Activated CD4-positive, alpha-beta T cell treated with anti-CD3 and anti-CD28 coated beads for 48 hours (primary cell): Measurements from ENCODE around the gene MANBA.
"Not testable (repeated sequence)": the region's sequence is repeated elsewhere in the genome, so short reads cannot be mapped to it uniquely, and the experiment has no call there.

ENCODE experiments used
- DNase-seq: peaks from one replicate; pipeline ENCODE4 v3.0.0-alpha.2; 2020

The MANBA gene

GRCh38 chr4:102619021-102619420, 141.7 kb downstream of the MANBA start:
- DNase-seq = not testable (repeated sequence)

DNA sequence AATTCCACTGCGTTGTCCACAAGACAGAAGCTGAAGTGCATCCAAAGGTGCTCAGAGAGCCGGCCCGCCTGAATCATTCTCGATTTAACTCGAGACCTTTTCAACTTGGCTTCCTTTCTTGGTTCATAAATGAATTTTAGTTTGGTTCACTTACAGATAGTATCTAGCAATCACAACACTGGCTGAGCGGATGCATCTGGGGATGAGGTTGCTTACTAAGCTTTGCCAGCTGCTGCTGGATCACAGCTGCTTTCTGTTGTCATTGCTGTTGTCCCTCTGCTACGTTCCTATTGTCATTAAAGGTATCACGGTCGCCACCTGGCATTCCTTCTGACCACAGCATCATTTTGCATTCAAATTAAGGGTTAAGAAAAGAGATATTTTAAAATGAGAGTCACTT, 144.1 kb downstream of the MANBA start:
- peak; percentile 44 for DNase-seq

DNA sequence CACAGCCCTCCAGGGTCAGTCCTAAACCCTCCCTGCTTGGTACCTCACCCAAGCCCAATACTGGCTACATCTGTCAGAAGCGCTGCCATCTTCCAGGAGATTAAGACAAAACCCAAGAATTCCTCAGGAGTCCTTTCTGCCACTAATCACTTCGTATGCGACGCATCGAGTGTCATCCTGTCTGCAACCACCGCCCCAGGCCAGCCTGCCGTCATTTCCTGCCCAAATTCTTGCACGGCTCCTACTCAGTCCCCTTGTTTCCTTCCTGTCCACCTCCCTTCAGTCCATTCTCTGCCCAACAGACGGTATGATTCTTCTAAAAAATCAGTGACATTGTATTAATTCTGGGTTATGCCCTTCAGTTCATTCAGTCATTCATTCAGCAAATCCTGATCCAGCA, 146.0 kb downstream of the MANBA start:
- DNase-seq = no peak

GRCh38 chr4:102612824-102613366, 147.9 kb downstream of the MANBA start:
- DNase-seq = peak; percentile 62

DNA sequence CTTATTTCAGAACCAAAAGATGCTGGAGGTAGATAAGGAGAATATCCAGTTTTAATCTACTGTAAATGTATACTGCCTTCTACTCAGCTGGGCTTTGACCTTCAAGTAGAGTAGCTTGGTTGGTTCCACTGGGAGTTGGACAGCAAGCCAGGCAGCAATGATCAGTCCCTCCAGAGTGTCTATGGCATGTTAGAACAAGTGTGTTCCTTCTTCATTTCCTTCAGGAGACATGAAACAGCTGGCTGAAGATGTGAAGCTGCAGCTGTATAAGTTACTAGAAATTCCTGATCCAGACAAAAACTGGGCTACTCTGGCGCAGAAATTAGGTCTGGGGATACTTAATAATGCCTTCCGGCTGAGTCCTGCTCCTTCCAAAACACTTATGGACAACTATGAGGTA, 148.6 kb downstream of the MANBA start:
- DNase-seq = no peak

DNA sequence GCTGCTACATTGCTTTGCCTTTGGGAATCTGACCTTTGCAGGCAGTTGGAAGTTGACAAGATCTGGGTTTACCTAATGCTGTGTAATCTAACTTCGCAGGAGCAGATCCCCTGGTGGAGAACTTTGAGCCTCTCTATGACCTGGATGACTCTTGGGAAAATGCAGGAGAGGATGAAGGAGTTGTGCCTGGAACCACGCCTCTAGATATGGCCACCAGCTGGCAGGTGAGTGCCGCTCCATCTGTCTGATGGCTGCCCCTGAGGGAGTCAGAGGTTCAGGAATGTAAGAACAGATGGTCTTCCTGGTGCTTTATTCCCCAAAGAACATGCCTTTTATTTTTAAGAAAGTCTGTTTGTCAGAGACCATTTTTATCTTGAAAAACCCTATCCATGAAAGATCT, 150.3 kb downstream of the MANBA start:
- DNase-seq = no peak

GRCh38 chr4:102610007-102610406, 150.8 kb downstream of the MANBA start:
- no peak for DNase-seq

DNA sequence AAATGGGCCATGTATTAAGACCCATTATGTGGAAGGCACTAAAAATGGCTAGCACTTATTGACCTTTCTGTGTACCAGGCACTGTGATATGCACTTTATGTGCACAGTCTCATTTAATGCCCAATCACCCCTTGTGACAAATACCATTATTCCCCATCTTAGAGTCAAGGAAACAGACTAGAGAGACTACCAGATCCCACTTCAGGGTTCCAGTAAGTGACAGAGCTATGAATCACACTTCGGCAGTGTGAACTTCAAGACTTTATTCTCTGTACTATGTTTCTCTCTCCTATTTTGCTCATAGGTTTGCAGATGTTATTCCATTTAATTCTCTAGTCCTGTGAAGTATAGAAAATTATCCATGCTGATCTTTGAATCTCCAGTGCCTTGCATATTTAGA, 152.6 kb downstream of the MANBA start:
- DNase-seq = no peak

GRCh38 chr4:102606846-102607450, 153.8 kb downstream of the MANBA start:
- no peak for DNase-seq

- no peak for DNase-seq
Measured at GRCh38 chr4:102606261-102606660, 154.5 kb downstream of the MANBA start.

DNA sequence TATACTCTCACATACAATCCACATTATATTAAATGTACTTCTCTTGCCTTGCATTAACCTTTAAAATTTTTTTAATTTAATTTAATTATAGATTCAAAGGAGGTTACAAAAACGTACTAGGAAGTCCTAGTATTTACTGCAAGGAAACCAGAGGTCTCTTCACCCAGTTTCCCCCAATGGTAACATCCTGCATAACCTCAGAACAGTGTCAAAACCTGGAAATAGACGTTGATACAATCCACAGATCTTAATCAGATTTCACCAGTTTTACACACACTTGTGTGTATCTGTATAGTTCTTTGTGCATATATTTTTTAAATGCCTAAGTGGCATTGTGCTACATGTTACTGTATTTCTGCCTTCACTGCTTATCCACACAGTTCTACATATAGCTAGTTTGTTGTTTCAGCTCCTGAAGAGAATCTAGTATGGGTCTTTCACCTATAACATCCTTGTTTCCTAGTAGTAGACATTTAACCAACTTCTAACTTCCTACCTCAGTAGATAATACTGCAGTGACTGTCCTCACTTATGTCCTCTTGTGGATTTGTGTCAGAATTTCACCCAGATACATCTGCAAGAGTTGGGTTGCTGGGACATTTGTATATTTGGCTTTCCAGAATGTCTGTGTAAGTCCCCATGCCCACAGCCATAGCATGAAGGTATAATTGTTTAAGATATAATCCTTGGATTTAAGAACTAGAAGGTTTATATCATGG, 156.4 kb downstream of the MANBA start:
- no peak for DNase-seq

- no peak for DNase-seq
Measured at GRCh38 chr4:102601586-102602227, 159.1 kb downstream of the MANBA start.

DNA sequence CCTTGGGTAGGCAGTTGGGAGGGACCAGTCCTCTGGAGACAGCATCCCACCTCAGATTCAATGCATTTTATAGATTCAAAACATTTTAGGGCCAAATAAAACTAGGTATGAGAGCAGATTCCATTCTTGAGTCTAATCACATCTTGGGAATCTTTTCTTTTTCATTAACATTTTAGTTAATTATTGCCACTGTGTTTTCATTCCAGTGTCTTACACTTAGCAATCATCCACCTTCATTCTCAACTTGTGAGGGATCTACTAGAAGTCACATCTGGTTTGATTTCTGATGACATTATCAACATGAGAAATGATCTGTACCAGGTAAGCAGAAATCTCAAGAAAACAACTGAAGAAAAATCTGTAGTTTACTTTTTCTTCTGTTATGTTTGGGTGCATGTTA, 160.1 kb downstream of the MANBA start:
- no peak for DNase-seq

DNA sequence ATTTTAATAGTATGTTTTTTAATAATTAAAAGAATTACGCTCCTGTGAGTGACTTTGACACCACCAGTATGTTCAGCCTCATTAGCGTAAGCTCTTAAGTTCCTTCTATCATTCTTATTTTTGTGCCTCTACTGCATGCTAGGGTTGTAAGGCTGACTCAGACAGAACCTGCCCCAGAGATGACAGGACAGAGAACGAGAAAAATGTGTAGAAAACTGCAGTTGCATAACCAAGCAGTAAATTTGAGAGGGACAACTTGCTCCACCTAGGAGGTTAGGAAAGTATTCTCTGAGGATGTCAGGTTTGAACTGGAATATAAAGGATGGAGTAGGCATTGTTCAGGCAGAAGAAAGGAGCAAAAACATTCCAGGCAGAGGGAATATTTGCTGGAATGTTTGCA, 160.9 kb downstream of the MANBA start:
- DNase-seq = no peak

GRCh38 chr4:102599455-102599854, 161.3 kb downstream of the MANBA start:
- no peak for DNase-seq

DNA sequence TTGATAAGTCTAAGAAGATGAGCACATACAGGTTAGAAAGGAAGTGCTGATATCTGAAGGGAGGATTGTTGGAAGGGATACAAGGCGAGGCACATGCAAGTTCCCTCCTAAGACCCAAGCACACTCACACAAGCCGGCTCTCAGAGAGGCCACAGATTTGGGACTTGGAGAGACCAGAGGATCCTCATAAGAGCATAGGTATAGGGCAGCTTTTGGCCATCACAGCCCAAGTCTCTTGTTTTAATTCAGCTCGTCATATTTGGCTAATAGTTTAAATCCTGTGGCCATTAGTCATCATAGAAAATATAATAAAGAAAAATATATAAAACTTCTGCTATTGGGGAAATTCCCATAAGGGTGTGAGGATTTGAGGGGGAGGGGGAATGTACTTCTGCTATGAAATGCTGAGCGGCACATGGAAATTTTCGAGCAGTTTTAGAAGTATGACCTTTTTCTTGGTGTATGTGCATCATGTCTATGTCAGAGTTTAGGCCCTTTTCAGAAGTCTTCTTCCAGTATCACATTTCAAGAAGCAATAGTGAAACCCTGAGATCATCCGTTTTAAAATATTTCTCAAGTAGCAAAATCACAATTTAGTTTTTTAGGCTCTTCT, 161.9 kb downstream of the MANBA start:
- no peak for DNase-seq

DNA sequence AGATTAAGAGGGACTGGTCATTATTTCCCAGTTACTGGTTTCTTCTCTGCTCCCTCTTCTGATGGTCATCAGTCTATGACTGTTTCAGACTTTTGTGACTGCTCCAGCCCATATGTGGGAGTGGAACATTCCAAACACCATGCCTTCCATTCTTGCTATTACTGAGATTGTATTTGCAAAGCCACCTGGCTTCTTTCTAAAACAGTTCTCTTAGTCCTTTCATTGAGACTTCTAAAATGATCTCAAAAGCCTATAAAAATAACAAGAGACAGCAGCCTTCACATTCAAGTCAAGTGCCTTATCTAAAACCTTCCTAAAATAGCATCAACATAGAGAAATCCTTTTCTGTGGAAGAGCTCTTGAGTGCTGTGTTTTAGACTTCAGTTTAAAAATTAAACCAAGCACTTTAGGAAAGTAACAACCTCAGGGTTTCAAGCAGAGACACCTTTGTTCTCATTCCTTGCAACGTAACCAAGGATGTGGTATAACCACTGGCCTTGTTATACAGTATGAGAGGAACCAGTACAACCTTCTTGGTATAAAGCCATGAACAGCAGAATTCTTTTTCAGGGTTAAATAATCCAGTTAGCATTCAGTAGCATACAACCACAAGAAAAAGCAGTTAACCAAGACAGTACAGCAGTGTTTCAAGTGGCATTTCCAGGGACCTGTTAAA, 162.5 kb downstream of the MANBA start:
- no peak for DNase-seq

DNA sequence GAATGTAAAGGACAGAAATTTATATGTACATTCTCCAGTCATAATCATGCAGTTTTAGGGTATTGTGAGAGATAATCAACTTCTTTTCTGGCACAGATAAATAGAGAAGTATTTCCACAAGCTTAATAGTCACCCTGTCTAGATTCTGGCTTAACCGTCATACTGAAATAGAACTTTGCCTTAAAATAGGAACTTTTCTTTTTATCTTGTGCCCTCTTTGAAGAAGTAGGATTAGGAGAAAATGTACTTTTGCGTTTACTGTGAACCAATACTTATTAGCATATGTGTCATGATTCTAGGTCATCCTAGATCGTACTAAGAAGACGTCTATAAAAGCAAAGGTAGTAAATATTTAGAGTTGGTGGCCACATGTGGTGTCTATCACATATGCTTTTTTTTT, 164.2 kb downstream of the MANBA start:
- DNase-seq = no peak

DNA sequence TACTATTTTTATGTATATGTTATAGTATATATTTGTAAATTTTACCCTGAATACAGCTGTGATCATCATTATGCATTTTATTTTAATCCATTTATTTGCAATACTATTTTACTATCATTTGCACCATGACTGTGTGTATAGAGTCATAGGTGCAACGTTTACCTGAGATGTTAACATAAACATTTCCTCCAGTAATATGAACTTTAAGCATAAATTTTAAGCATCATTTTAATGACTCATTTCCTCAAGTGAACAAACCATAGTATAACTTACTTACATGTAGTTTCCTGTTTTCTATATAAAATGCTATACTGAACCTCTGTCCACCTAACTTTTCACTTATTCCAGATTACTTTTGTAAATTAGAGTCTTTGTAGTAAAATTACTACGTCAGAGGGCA, 166.8 kb downstream of the MANBA start:
- no peak for DNase-seq

GRCh38 chr4:102593147-102593546, 167.6 kb downstream of the MANBA start:
- DNase-seq = no peak

DNA sequence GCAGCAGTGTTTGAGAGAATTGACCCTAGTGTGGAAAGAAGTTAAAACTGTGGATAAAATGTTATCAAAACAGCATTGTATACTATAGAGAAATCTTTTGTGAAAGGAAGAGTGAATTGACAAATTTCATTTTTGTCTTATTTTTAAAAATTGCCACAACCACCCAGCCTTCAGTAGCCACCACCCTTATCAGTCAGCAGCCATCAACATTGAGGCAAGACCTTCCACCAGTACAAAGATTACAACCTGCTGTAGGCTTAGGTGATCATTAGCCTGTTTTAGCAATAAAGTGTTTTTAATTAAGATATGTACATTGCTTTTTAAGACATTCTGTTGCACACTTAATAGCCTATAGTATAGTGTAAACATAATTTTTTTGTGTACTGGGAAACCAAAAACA, 168.5 kb downstream of the MANBA start:
- DNase-seq = no peak

DNA sequence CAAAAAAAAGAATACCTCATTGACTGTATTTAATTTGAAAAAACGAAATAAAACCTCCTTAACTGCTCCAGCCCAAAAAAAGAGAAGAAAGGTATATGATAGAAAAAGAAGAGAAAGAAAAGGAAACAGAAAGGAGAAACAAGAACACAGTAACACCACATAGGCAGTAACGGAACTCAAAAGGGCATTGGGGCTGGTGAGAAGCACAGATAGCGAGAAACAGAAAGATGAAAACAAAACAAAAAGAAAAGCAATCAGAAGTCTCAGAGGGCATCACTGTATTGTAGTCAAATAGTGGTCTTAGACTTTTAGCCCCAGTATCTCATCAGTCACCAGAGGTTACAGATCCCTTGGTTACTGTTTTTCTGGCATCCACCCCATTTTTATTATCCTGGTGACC, 171.0 kb downstream of the MANBA start:
- no peak for DNase-seq

DNA sequence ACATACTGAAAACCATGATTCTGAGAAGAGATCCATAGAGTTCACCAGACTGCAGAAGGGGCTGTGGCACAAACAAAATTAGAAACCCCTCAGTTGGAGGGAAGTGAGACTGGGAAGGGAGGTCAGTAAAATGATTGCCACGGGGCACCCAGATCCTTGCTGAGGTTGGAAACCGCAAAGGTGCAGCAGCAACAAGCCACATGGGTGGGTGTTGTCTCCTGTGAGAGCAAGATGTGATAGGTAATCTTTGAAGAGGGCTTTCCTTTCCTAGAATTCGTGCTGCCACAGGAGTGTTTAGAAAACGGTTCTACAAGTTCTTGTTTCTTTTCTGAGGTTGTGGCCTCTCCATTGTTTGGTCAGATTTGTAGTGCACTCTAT, 174.1 kb downstream of the MANBA start:
- DNase-seq = peak; percentile 43
